ENCODE data around the gene TMEM121.

Gene TMEM121

GRCh38 chr14:105525861-105526775, at the start of gene TMEM121:
TSS of gene TMEM121 (plus strand) at chr14:105526583. CDS start at chr14:105528835, 2,252 bp downstream.
- DNase-seq (ENCODE audit: low read depth): peak; percentile 21

- no peak for DNase-seq (ENCODE audit: low read depth)
Measured at GRCh38 chr14:105476831-105477659, 49.3 kb upstream of the TMEM121 start.

- DNase-seq (ENCODE audit: low read depth): no peak
Measured at GRCh38 chr14:105477660-105478397, 48.6 kb upstream of the TMEM121 start.

- no peak for DNase-seq (ENCODE audit: low read depth)
Measured at GRCh38 chr14:105478398-105479251, 47.8 kb upstream of the TMEM121 start.

- no peak for DNase-seq (ENCODE audit: low read depth)
Measured at GRCh38 chr14:105479431-105480158, 46.8 kb upstream of the TMEM121 start.

GRCh38 chr14:105480199-105480746, 46.1 kb upstream of the TMEM121 start:
- DNase-seq (ENCODE audit: low read depth): no peak

GRCh38 chr14:105480807-105481801, 45.3 kb upstream of the TMEM121 start:
- DNase-seq (ENCODE audit: low read depth): peak; percentile 86

GRCh38 chr14:105481886-105482457, 44.4 kb upstream of the TMEM121 start:
- peak; percentile 85 for DNase-seq (ENCODE audit: low read depth)

GRCh38 chr14:105482486-105483110, 43.8 kb upstream of the TMEM121 start:
- no peak for DNase-seq (ENCODE audit: low read depth)

- DNase-seq (ENCODE audit: low read depth): no peak
Measured at GRCh38 chr14:105483300-105484068, 42.9 kb upstream of the TMEM121 start.

GRCh38 chr14:105484069-105484996, 42.0 kb upstream of the TMEM121 start:
- no peak for DNase-seq (ENCODE audit: low read depth)

GRCh38 chr14:105484997-105485393, 41.4 kb upstream of the TMEM121 start:
- no peak for DNase-seq (ENCODE audit: low read depth)

GRCh38 chr14:105485739-105486162, 40.6 kb upstream of the TMEM121 start:
- DNase-seq (ENCODE audit: low read depth): no peak

- DNase-seq (ENCODE audit: low read depth): no peak
Measured at GRCh38 chr14:105486163-105486973, 40.0 kb upstream of the TMEM121 start, which contains the start of gene CRIP1. TSS of gene CRIP1 (plus strand) at chr14:105486886. CDS start at chr14:105487260, 374 bp downstream.

GRCh38 chr14:105486974-105487448, 39.4 kb upstream of the TMEM121 start:
- no peak for DNase-seq (ENCODE audit: low read depth)

Data from activated T-helper 9 cell treated with anti-CD3 and anti-CD28 coated beads, Interleukin-2, amount 50 U/mL, for 16 hours (primary cell).